ENCODE measurements around the gene BORCS5.

The BORCS5 gene

GRCh38 chr12:12353276-12353675 lies 3.6 kb upstream of the BORCS5 start:
- no peak for DNase-seq (ENCODE audit: low read depth in 2 of 2)

- no peak for DNase-seq (ENCODE audit: low read depth in 2 of 2)
Measured at GRCh38 chr12:12353807-12354206, 3.1 kb upstream of the BORCS5 start.

- DNase-seq (ENCODE audit: low read depth in 2 of 2): no peak
Measured at GRCh38 chr12:12356467-12356895, 397 bp upstream of the BORCS5 start.

GRCh38 chr12:12357719-12358461 lies 1.0 kb downstream of the BORCS5 start:
- no peak for DNase-seq (ENCODE audit: low read depth in 2 of 2)

GRCh38 chr12:12358528-12358927 lies 1.6 kb downstream of the BORCS5 start:
- DNase-seq (ENCODE audit: low read depth in 2 of 2): no peak

GRCh38 chr12:12364787-12365445 lies 8.0 kb downstream of the BORCS5 start:
- DNase-seq (ENCODE audit: low read depth in 2 of 2): no peak

GRCh38 chr12:12365446-12365802 lies 8.5 kb downstream of the BORCS5 start:
- no peak for DNase-seq (ENCODE audit: low read depth in 2 of 2)

- DNase-seq (ENCODE audit: low read depth in 2 of 2): no peak
Measured at GRCh38 chr12:12365931-12366431, 9.1 kb downstream of the BORCS5 start.

GRCh38 chr12:12366701-12367481 lies 10.0 kb downstream of the BORCS5 start:
- no peak for DNase-seq (ENCODE audit: low read depth in 2 of 2)

- no peak for DNase-seq (ENCODE audit: low read depth in 2 of 2)
Measured at GRCh38 chr12:12367482-12367998, 10.7 kb downstream of the BORCS5 start.

GRCh38 chr12:12372946-12373722 lies 16.3 kb downstream of the BORCS5 start:
- no peak for DNase-seq (ENCODE audit: low read depth in 2 of 2)

GRCh38 chr12:12376646-12377448 lies 20.0 kb downstream of the BORCS5 start:
- DNase-seq (ENCODE audit: low read depth in 2 of 2): no peak

GRCh38 chr12:12378616-12379015 lies 21.7 kb downstream of the BORCS5 start:
- no peak for DNase-seq (ENCODE audit: low read depth in 2 of 2)

GRCh38 chr12:12379831-12380730 lies 23.2 kb downstream of the BORCS5 start:
- no peak for DNase-seq (ENCODE audit: low read depth in 2 of 2)

GRCh38 chr12:12380949-12381593 lies 24.2 kb downstream of the BORCS5 start:
- no peak for DNase-seq (ENCODE audit: low read depth in 2 of 2)

GRCh38 chr12:12381982-12382381 lies 25.1 kb downstream of the BORCS5 start:
- no peak for DNase-seq (ENCODE audit: low read depth in 2 of 2)

GRCh38 chr12:12384571-12385340 lies 27.9 kb downstream of the BORCS5 start:
- DNase-seq (ENCODE audit: low read depth in 2 of 2): peak; percentile 47 to 56

GRCh38 chr12:12387501-12387900 lies 30.6 kb downstream of the BORCS5 start:
- DNase-seq (ENCODE audit: low read depth in 2 of 2): no peak

All from stimulated activated CD8-positive, alpha-beta memory T cell treated with anti-CD3 and anti-CD28 coated beads, Interleukin-15, amount 100 ng/mL, for 48 hours (primary cell).